HG03439 (cell line): ENCODE results near the gene FTO.

ENCODE experiments used
- ATAC-seq: cut with Tn5 transposase; IDR thresholded peaks from one replicate; pipeline ENCODE4 v1.9.1; 2021; ENCODE audit warnings: mild to moderate bottlenecking, moderate library complexity; ENCODE audit not compliant: unreplicated experiment

Gene FTO

GRCh38 chr16:53989597-53989996, 285.6 kb downstream of the FTO start:
- no peak for ATAC-seq

- no peak for ATAC-seq
Measured at GRCh38 chr16:53991754-53992378, 287.9 kb downstream of the FTO start.

GRCh38 chr16:53995378-53995777, 291.4 kb downstream of the FTO start:
- no peak for ATAC-seq

- ATAC-seq: no peak
Measured at GRCh38 chr16:53996961-53997360, 293.0 kb downstream of the FTO start.

- ATAC-seq: no peak
Measured at GRCh38 chr16:53998024-53998810, 294.3 kb downstream of the FTO start.

- no peak for ATAC-seq
Measured at GRCh38 chr16:53998966-53999522, 295.1 kb downstream of the FTO start.

- ATAC-seq: no peak
Measured at GRCh38 chr16:53999841-54000240, 295.9 kb downstream of the FTO start.

GRCh38 chr16:54000361-54000760, 296.4 kb downstream of the FTO start:
- no peak for ATAC-seq

GRCh38 chr16:54006693-54007092, 302.7 kb downstream of the FTO start:
- no peak for ATAC-seq

- no peak for ATAC-seq
Measured at GRCh38 chr16:54007504-54007903, 303.5 kb downstream of the FTO start.

- no peak for ATAC-seq
Measured at GRCh38 chr16:54009464-54010176, 305.7 kb downstream of the FTO start.

GRCh38 chr16:54015147-54015546, 311.2 kb downstream of the FTO start:
- ATAC-seq: no peak

GRCh38 chr16:54022362-54022761, 318.4 kb downstream of the FTO start:
- no peak for ATAC-seq

GRCh38 chr16:54026456-54026855, 322.5 kb downstream of the FTO start:
- ATAC-seq: no peak

- ATAC-seq: no peak
Measured at GRCh38 chr16:54027062-54027461, 323.1 kb downstream of the FTO start.

- no peak for ATAC-seq
Measured at GRCh38 chr16:54027558-54027957, 323.6 kb downstream of the FTO start.

GRCh38 chr16:54027995-54028394, 324.0 kb downstream of the FTO start:
- ATAC-seq: no peak

GRCh38 chr16:54030451-54030850, 326.5 kb downstream of the FTO start:
- ATAC-seq: no peak

GRCh38 chr16:54031107-54031760, 327.3 kb downstream of the FTO start:
- ATAC-seq: no peak

GRCh38 chr16:54033747-54034146, 329.8 kb downstream of the FTO start:
- ATAC-seq: no peak

GRCh38 chr16:54034684-54035083, 330.7 kb downstream of the FTO start:
- no peak for ATAC-seq
